Measurements from ENCODE around the gene BATF. TPM values are rescaled to one million over a fixed set of nuclear protein-coding genes. Genes with fewer than 3 reads are reported as not detected.

Gene BATF
- total RNA-seq, 1 donor from 2014 or later, result 4.9 TPM

DNA sequence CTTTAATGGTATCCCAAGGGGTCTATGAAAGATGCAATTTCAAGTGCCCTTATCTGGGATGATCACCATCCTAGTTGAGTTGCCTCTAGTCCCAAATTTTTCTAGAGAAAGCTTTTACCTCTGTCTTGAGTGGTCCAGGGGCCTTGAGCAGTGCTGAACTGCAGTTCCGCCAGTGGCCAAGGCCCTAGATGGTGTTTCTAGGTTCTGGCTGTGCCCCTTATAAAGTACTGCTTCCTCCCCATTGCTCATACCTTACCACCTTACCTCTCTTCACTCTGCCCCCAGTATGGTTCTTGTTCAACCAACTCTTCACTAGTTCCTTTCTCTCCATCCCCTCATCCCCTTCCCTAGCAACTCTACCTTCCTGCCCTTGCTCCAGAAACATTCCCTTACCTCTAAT, 3.7 kb downstream of the BATF start:
- intact Hi-C loops (cut with DNase I), result no loop called here
- H3K36me3 ChIP-seq, result no peaks in the 10 kb centered on the region
- H3K27me3 ChIP-seq, result no peaks in the 10 kb centered on the region
- no peak for TF ChIP-seq CTCF (IDR thresholded peaks at IDR 0.05)
- no peaks in the 10 kb centered on the region for H3K9me3 ChIP-seq
- no peak overlapping the region for H3K4me3 ChIP-seq
- peaks cover 12% of the 10 kb centered on the region for H3K4me1 ChIP-seq
- ATAC-seq (no peak), DNase-seq (no peak)
- H3K27ac ChIP-seq, result no peak overlapping the region

GRCh38 chr14:75527449-75528163, 5.3 kb downstream of the BATF start:
- H3K36me3 ChIP-seq, result no peaks in the 10 kb centered on the region
- ATAC-seq (no peak), DNase-seq (no peak)
- H3K27me3 ChIP-seq, result no peaks in the 10 kb centered on the region
- no peak for TF ChIP-seq CTCF (IDR thresholded peaks at IDR 0.05)
- H3K9me3 ChIP-seq, result no peaks in the 10 kb centered on the region
- peaks cover 12% of the 10 kb centered on the region for H3K4me1 ChIP-seq
- H3K4me3 ChIP-seq, result no peak overlapping the region
- H3K27ac ChIP-seq, result no peak overlapping the region
- intact Hi-C loops (cut with DNase I), result no loop called here

DNA sequence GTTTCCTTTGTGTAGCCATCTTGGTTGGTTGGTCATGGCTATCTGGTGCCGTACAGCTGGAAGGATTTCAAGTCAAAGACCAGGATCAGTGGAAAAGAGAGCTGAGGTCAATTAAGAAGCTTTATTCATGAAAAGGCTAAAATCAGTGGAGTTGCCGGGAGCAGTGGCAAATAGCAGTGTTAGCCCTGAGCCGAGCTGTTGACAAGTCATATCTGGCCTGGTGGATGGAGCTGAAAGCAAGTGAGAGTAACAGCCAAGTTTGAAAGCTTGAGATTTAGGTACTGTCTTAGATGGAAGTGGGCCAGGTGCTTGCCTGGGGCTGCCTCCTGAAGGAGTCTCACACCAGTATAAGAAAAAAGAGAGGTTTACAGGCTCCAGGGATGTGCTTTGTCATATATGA, 9.0 kb downstream of the BATF start:
- ATAC-seq (no peak), DNase-seq (no peak)
- H3K9me3 ChIP-seq, result no peaks in the 10 kb centered on the region
- intact Hi-C loops (cut with DNase I), result no loop called here
- H3K4me3 ChIP-seq, result no peak overlapping the region
- TF ChIP-seq CTCF (IDR thresholded peaks at IDR 0.05), result no peak
- H3K4me1 ChIP-seq, result peaks cover 7% of the 10 kb centered on the region
- no peaks in the 10 kb centered on the region for H3K27me3 ChIP-seq
- no peaks in the 10 kb centered on the region for H3K36me3 ChIP-seq
- H3K27ac ChIP-seq, result no peak overlapping the region

GRCh38 chr14:75531660-75532317, 9.5 kb downstream of the BATF start:
- TF ChIP-seq CTCF (IDR thresholded peaks at IDR 0.05), result no peak
- Histone ChIP-seq H3K36me3 (no peaks in the 10 kb centered on the region), H3K9me3 (no peaks in the 10 kb centered on the region), H3K4me1 (peaks cover 12% of the 10 kb centered on the region), H3K27ac (no peak overlapping the region), H3K4me3 (no peak overlapping the region), H3K27me3 (no peaks in the 10 kb centered on the region)
- ATAC-seq, result no peak
- intact Hi-C loops (cut with DNase I), result no loop called here
- DNase-seq, result no peak

GRCh38 chr14:75533791-75534555, 11.7 kb downstream of the BATF start:
- TF ChIP-seq CTCF (IDR thresholded peaks at IDR 0.05), result no peak
- intact Hi-C loops (cut with DNase I), result no loop called here
- Histone ChIP-seq H3K27me3 (no peaks in the 10 kb centered on the region), H3K4me3 (no peak overlapping the region), H3K36me3 (no peaks in the 10 kb centered on the region), H3K27ac (no peak overlapping the region), H3K9me3 (no peaks in the 10 kb centered on the region), H3K4me1 (peaks cover 14% of the 10 kb centered on the region)
- DNase-seq (no peak), ATAC-seq (no peak)

All from upper lobe of right lung (tissue), 1 donor.